Mammary epithelial cell (primary cell): ENCODE measurements around the gene MAPKAPK2.

ENCODE experiments used
- CTCF ChIP-seq, 2 donors: IDR thresholded peaks in 1 of 2; conservative IDR thresholded peaks in 1 of 2; 2 replicates each; pipeline ENCODE4 v1.5.1; 2011 to 2012; ENCODE audit warnings: inconsistent platforms in 2 of 2, low read length in 2 of 2, mild to moderate bottlenecking in 2 of 2, control low read depth in 1 of 2, low read depth in 1 of 2; ENCODE audit not compliant: insufficient read depth in 1 of 2; ENCODE audit errors: extremely low read depth in 1 of 2
- EZH2 ChIP-seq: IDR thresholded peaks from 2 replicates; pipeline ENCODE4 v1.6.1; 2012; ENCODE audit warnings: low read length, inconsistent platforms, borderline replicate concordance

GRCh38 chr1:206666031-206666561 lies 18.6 kb upstream of the MAPKAPK2 start:
- TF ChIP-seq CTCF (conservative IDR thresholded peaks at IDR 0.05 in 1 of 2, IDR thresholded peaks at IDR 0.05 in 1 of 2; ENCODE audit: extremely low read depth in 1 of 2, insufficient read depth in 1 of 2, low read depth in 1 of 2, low read length in 2 of 2) (no peak), EZH2 (no peak)
